NCI-H345 treated with DMSO at 0.1 percent for 48 hours (cell line): ENCODE results near the gene SPIN4.
"Not testable (repeated sequence)": the region's sequence is repeated elsewhere in the genome, so short reads cannot be mapped to it uniquely, and the experiment has no call there.

ENCODE experiments used
- DNase-seq: peaks from one replicate; lab custom pipeline; 2025; ENCODE audit not compliant: unreplicated experiment; lab: John Stamatoyannopoulos, UW

Gene SPIN4

GRCh38 chrX:63350941-63351616 lies at the start of gene SPIN4:
Gene SPIN4 (minus strand): TSS chrX:63351332. CDS start chrX:63350819, 513 bp downstream.
- peak; percentile 72 for DNase-seq

GRCh38 chrX:63400340-63400739 lies 49.2 kb upstream of the SPIN4 start:
- DNase-seq: no peak

GRCh38 chrX:63394872-63395271 lies 43.7 kb upstream of the SPIN4 start:
- DNase-seq: no peak

GRCh38 chrX:63393094-63393493 lies 42.0 kb upstream of the SPIN4 start:
- DNase-seq: not testable (repeated sequence)

DNA sequence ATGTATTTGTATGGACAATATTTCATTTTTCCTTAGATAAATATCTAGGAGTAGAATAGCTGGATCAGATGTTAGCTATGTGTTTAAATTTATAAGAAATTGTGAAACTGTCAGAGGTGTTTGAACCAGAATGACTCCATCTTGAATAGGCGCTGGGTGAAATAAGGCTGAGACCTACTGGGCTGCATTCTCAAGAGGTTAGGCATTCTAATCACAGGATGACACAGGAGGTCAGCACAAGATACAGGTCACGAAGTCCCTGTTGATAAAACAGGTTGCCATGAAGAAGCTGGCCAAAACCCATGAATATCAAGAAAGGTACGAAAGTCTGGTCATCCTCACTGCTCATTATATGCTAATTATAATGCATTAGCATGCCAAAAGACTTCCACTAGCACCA lies 36.3 kb upstream of the SPIN4 start:
- no peak for DNase-seq

GRCh38 chrX:63384263-63384662 lies 33.1 kb upstream of the SPIN4 start:
- not testable (repeated sequence) for DNase-seq

DNA sequence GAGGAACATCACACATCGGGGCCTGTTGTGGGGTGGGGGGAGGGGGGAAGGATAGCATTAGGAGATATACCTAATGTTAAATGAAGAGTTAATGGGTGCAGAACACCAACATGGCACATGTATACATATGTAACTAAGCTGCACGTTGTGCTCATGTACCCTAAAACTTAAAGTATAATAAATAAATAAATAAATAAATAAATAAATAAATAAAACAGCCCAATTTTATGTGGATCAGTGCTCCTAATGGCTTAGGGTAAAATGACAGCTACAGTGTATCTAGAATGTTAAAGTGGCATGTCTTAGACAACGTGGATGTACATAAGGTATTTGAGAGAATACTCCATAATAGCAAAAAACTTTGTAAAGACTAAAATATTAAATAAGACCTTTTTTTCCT lies 21.9 kb upstream of the SPIN4 start:
- not testable (repeated sequence) for DNase-seq

- not testable (repeated sequence) for DNase-seq
Observed at GRCh38 chrX:63367699-63368098, 16.6 kb upstream of the SPIN4 start.

GRCh38 chrX:63363788-63364187 lies 12.7 kb upstream of the SPIN4 start:
- DNase-seq: no peak

DNA sequence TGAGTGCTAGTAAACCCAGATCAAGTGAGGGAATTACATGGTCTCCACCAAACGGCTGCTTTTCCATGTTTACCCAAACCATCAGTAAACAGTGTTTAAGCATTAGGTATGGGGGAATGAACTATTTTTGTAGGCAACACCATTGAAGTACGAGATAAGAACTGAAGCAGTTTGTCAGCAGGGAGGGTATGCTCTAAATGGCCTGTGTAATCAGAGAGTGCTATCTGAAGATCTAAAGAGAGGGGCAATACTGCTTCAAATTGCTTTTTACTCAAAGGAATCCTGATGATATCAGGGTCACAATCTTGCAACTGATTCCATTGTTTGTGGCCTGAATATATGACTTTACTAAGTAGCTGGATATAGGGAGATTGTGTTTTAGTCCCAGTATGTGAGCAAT lies 10.4 kb upstream of the SPIN4 start:
- no peak for DNase-seq

- DNase-seq: no peak
Observed at GRCh38 chrX:63354484-63354883, 3.4 kb upstream of the SPIN4 start.

DNA sequence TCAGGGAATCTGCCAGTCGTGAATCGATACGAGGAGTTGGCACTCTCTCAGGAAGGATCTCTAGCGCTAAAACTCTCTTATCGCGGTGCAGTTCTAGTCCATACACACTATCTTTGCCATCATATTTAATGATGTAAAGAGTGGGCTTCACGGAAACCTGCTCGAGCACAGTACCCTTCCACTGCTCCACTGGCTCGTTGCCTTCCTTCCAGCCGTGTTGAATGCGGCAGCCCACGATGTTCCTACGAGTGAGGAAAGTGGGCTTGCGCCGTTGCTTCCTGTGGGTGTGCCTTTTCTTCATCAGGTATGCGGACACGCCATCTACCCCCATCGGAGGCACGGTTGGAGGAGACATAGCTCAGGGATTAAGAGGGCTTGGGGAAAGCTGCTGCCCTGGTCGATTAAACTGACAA lies 661 bp downstream of the SPIN4 start:
- peak; percentile 33 for DNase-seq

DNA sequence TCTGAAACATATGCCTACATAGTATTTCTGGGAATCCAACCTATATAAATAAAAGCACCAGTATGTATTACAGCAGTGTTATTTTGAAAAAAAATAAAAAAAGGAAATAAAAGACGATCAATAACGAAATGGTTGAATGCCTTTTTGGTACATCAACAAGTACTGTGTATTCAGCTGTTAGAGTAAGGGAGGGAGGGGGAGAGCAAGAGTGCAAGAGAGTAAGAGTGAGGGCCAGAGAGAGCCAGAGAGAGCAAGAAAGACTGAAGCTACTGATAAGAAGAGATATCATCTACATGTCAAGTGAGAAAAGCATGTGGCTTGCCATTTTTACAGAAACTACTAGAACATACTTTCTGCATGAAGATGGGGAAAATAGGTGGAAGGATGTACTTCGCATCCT lies 1.8 kb downstream of the SPIN4 start:
- DNase-seq: peak; percentile 38

GRCh38 chrX:63330681-63331080 lies 20.5 kb downstream of the SPIN4 start:
- no peak for DNase-seq

- DNase-seq: no peak
Observed at GRCh38 chrX:63327788-63328187, 23.3 kb downstream of the SPIN4 start.

DNA sequence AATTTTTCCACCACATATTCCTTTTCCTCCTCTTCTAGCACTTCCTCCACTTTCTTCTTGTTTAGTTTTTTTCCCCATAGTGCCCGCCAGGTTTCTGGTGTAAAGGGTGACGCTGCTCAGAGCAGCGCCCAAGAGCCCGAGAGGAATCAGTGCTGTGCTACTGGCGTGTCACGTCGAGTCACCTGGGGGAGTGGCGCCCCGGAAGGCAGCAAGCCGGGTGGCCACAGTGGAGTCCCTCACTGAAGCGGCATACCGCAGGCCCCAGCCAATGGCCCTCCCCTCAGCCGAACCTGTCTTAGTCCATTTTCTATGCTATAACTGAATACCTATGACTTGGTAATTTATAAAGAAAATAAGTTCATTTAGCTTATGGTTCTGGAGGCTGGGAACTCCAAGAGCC lies 51.5 kb downstream of the SPIN4 start:
- no peak for DNase-seq
